Activated T-cell treated with anti-CD3 and anti-CD28 coated beads for 4 hours (primary cell): ENCODE measurements around the gene DCTN3.

Experiments used
- DNase-seq: peaks from one replicate; pipeline ENCODE4 v3.0.0-alpha.2; 2020

The DCTN3 gene

GRCh38 chr9:34588671-34589635 is 31.3 kb downstream of the DCTN3 start:
- no peak for DNase-seq

- no peak for DNase-seq
Observed at GRCh38 chr9:34587271-34587670, 33.0 kb downstream of the DCTN3 start.

GRCh38 chr9:34585946-34586669 is 34.2 kb downstream of the DCTN3 start:
- DNase-seq = no peak

- no peak for DNase-seq
Observed at GRCh38 chr9:34584970-34585369, 35.3 kb downstream of the DCTN3 start.

- no peak for DNase-seq
Observed at GRCh38 chr9:34582787-34583186, 37.5 kb downstream of the DCTN3 start.

GRCh38 chr9:34581318-34581717 is 39.0 kb downstream of the DCTN3 start:
- no peak for DNase-seq

GRCh38 chr9:34580358-34580757 is 39.9 kb downstream of the DCTN3 start:
- no peak for DNase-seq

DNA sequence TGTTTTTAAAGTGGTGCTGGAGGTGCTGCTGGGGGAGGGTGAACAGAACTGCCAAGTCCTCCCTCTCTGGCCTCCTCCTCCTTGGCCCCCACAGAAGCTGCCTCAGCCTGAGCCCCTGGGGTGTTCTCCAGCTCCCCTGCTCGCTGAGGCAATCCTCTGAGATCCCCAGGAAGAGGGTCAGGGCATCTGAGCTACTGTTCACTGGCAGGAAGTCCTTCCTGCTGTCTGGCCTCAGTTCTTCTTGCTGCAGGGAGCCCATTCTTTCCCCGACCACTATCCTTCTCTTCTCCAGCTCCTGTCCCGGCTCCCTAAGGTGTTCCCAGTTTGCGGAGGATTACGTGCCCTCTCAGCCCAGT is 40.5 kb downstream of the DCTN3 start:
- no peak for DNase-seq

DNA sequence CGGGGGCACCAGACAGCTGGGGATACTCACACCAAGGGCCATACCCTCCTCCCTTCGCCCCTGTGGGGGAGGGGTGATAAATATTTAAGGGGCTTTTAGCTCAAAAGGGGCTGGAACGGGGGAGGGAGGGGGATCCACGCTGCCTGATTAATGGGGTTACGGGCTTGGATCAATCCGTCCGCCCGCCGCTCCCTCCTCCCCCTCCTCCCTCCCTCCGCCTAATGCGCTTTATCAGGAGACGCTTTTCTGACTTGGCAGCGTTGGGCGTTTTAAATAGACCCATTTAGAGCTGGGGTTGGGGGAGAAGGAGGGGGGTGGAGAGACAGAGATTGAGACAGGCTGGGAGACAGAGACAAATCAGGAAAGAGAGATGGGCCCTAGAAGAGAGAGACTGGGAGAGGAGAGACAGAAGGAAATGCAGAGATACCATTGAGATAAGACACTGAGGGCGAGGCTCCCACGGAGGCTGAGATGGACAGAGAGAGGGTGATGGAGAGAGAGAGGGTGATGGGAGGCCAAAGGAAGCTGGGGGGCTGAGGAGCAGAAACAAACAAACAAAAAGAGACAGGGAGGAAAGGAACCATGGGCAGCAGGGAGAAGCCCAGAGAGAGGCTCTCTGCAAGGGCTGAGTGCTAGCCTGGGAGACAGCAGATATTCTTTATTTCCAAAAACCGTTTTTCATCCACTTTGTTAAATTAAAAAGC is 41.0 kb downstream of the DCTN3 start:
- no peak for DNase-seq

GRCh38 chr9:34578241-34579103 is 41.8 kb downstream of the DCTN3 start:
- DNase-seq = no peak

DNA sequence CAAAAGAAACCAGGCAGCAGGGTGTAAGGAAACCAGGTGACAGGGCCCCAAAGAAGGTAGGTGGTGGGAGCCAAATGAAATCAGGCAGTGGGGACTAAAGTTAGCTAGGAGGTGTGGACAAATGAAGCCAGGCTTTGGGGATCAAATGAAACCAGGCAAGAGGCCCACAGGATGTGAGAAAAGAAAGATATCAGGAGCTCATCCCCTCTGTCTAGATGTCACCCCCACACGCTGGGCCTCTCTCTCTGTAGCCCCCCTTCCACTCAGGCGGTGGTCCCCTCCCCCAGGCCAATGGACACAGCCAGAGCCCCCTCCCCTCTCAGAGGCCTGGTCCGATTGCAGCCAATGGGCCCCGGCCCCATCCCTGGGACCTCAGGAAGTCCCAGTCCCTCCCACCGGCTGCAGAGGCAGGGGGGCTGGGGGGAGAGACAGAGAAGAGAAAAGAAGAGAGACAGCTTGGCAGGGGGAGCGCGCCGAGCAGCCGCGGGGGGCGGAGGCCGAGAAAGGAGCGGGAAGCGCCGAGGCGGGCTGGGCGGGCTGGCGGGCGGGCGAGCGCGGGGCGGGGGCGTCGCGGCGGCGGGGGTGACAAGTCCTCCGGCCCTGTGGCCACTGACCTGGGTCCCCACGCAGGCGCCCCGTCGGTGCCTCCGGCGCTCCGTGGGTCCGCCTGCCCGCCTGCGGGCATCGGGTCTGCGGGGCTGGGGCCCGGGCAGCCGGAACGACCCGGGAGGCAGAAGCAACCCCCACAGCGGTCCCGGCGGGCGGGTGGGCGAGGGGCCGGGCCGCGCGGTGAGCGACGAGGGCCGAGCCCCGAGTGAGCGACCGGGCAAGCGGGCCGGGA is 42.7 kb downstream of the DCTN3 start:
- DNase-seq = no peak

GRCh38 chr9:34576597-34577399 is 43.5 kb downstream of the DCTN3 start:
- DNase-seq = no peak

DNA sequence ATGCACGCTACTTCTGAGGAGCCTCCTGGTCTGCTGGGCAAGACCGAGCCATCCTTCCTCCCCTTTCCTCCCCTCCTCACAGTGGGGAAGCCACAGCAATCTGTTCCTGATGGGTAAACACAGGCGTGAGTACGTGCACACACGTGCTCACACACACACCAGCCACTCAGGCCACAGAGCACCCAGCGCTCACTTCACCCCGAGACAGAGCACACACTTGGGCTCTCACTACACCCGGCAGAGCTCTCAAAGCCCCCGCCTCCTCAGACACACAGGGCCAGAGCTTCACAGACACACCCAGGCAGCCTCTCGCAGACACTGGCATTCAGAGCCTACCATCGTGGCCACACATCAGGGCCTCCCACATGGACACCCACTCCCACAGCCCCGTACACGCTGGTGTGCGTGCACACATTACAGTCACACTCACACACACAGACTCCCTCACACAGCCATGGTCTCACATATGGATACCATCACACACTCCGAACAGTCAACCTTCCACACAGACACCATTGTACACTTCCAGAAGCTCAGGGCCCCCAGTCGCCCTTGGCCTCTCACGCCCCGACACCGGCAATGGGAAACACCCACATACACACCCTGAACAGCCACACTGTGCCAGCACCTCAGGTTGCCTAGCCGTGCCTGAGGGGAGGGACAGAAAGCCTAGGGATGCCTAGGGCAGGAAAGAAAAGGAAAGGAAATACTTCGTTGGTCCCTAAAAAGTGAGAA is 44.3 kb downstream of the DCTN3 start:
- DNase-seq = no peak

- no peak for DNase-seq
Observed at GRCh38 chr9:34575241-34575640, 45.1 kb downstream of the DCTN3 start.

DNA sequence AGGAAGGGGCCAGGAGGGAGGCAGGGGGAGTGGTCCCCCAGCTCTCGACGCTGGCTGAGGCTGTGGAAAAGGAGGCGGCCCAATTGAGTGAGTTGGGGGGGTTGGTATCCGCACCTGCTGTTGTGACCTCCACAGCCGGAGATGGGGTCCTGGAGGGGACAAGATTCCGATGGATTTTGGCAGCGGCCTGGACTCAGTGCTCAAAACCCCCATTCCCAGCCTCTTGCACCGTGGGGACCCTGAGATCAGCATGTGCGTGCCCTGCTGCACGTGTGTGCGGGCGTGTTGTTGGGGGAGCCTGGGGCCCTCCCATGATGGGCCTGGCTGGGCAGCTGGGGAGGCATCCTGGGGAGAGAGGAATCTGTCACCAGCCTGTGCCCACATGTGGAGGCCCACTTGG is 45.7 kb downstream of the DCTN3 start:
- no peak for DNase-seq

GRCh38 chr9:34573599-34574325 is 46.5 kb downstream of the DCTN3 start:
- no peak for DNase-seq

GRCh38 chr9:34572628-34573027 is 47.7 kb downstream of the DCTN3 start:
- no peak for DNase-seq

DNA sequence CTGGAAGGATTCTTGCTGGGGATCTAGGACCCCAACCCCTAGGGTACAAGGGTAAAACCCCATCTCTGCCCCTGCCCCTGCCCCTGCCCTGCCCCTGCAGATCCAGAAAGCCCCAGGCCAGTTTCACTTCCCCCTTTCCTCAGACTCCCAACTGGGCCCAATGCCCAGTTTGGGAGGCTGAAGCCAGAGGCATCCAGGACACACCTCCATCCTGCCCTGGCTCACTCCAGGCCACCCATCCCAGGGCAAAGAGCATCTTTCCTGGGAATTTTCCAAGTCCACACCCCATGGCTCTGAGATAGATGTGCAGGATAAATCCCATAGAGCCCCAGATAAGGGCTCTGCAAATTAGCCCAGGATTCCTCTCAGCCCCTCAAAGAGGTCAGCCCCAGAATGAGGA is 48.2 kb downstream of the DCTN3 start:
- no peak for DNase-seq

DNA sequence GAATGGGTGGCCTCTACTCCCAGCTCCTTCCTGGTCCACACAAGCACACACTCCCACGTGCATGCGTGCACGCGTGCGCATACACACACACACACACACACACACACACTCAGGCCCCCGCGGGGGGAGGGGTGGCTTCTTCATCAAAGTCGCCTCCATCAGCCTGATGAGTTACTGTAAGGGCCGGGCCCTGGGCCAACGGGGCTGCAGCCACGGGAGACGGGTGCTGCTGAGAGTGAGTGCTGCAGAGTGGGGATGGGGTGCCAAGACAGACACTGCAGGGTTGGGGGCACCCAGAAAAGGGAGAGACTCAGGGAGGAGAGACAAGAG is 48.8 kb downstream of the DCTN3 start:
- DNase-seq = no peak
